AG04450 (cell line): ENCODE data around the gene FAAP20. TPM values are rescaled to one million over a fixed set of nuclear protein-coding genes. Genes with fewer than 3 reads are reported as not detected.

Source experiments
- CTCF ChIA-PET: fragments of 300-600, 350-600 bp; formaldehyde crosslinking; extraction: SDS; loops from one replicate; lab custom pipeline; 2022; ENCODE audit warnings: antibody characterized with exemption, inconsistent platforms; lab: Charles Lee
- POLR2A ChIA-PET: fragments of 350-600 bp; formaldehyde crosslinking; extraction: SDS; loops from one replicate; lab custom pipeline; 2021; ENCODE audit warnings: antibody characterized with exemption, inconsistent platforms; lab: Yijun Ruan, JAX
- DNase-seq: peaks from one replicate; pipeline ENCODE4 v3.0.0-alpha.2; 2011; ENCODE audit warnings: low read depth, low spot score
- H3K27ac ChIP-seq: one replicate; pipeline ENCODE4 v1.5.1; 2012; ENCODE audit warnings: low read depth, low read length, control low read depth
- H3K27me3 ChIP-seq: one replicate; pipeline ENCODE4 v1.6.0; 2012; ENCODE audit warnings: low read length; ENCODE audit not compliant: control insufficient read depth, insufficient read depth
- H3K4me3 ChIP-seq: 2 replicates; pipeline ENCODE4 v1.5.1; 2011; ENCODE audit warnings: mild to moderate bottlenecking, low read depth, low read length, control low read depth
- H3K9me3 ChIP-seq: 2 replicates; pipeline ENCODE4 v1.5.1; 2012; ENCODE audit warnings: low read length; ENCODE audit not compliant: control insufficient read depth, insufficient read depth
- polyA plus RNA-seq: library from polyadenylated mRNA; depleted of rRNA; stranded (reverse); fragments of >200 nt; gene quantifications from 2 replicates; pipeline ENCODE4 v1.2.3, GENCODE V29; 2011
- TF ChIP-seq, protein P1 (sequence below): IDR thresholded peaks from 2 replicates; pipeline ENCODE4 v1.5.1; 2011; ENCODE audit warnings: low read depth, low read length, control low read depth, inconsistent platforms

The FAAP20 gene
- polyA plus RNA-seq, 1 experiment = 9.7 TPM

DNA sequence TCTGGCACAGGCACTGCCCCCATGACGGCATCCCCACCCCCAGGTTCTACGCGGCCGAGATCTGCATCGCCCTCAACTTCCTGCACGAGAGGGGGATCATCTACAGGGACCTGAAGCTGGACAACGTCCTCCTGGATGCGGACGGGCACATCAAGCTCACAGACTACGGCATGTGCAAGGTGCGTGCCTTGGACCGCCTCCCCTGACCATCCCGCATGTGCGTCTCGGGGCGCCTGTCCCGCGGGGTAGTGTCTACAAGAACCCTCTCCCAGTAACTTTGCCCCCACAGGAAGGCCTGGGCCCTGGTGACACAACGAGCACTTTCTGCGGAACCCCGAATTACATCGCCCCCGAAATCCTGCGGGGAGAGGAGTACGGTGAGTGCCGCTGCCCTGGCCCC lies 22.6 kb downstream of the FAAP20 start:
- DNase-seq = no peak
- ChIA-PET POLR2A (no interaction called here), CTCF (interaction anchor here (0.6 to 1.7 kb wide), 3 partner anchors 39 to 270 kb away, joined by 4 to 7 read pairs (median 4); no protein-coding TSS in a partner anchor)
- Histone ChIP-seq H3K9me3 (no peaks in the 10 kb centered on the region; the same call in 1 of the 2 replicates), H3K27me3 (no peaks in the 10 kb centered on the region), H3K4me3 (no peak overlapping the region), H3K27ac (no peak overlapping the region)
- TF ChIP-seq, protein P1, sequence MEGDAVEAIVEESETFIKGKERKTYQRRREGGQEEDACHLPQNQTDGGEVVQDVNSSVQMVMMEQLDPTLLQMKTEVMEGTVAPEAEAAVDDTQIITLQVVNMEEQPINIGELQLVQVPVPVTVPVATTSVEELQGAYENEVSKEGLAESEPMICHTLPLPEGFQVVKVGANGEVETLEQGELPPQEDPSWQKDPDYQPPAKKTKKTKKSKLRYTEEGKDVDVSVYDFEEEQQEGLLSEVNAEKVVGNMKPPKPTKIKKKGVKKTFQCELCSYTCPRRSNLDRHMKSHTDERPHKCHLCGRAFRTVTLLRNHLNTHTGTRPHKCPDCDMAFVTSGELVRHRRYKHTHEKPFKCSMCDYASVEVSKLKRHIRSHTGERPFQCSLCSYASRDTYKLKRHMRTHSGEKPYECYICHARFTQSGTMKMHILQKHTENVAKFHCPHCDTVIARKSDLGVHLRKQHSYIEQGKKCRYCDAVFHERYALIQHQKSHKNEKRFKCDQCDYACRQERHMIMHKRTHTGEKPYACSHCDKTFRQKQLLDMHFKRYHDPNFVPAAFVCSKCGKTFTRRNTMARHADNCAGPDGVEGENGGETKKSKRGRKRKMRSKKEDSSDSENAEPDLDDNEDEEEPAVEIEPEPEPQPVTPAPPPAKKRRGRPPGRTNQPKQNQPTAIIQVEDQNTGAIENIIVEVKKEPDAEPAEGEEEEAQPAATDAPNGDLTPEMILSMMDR = no peak

DNA sequence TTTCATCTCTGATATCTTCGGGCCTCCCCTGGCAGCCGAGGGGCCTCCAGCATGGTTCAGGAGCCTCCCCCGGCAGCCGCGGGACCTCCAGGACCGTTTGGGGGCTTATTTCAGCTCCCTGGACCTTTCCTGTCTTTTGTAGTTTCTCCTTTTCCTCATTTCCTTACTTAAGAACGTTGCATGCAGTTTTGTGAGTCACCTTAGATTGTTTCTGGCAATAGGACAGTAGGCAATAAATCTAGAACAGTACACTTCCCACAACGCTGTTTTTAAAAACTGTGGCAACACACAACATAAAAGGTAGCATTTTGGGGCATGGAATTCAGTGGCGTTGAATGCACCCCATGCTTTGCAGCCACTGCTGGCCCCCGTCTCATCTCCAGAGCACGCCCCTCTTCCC lies 24.4 kb downstream of the FAAP20 start:
- TF ChIP-seq, protein P1 = no peak
- peaks cover 2% of the 10 kb centered on the region; the same call in 1 of the 2 replicates for H3K9me3 ChIP-seq
- H3K27ac ChIP-seq = no peak overlapping the region
- CTCF ChIA-PET = no interaction called here
- POLR2A ChIA-PET = no interaction called here
- H3K27me3 ChIP-seq = peaks cover 5% of the 10 kb centered on the region
- DNase-seq = no peak
- no peak overlapping the region for H3K4me3 ChIP-seq

DNA sequence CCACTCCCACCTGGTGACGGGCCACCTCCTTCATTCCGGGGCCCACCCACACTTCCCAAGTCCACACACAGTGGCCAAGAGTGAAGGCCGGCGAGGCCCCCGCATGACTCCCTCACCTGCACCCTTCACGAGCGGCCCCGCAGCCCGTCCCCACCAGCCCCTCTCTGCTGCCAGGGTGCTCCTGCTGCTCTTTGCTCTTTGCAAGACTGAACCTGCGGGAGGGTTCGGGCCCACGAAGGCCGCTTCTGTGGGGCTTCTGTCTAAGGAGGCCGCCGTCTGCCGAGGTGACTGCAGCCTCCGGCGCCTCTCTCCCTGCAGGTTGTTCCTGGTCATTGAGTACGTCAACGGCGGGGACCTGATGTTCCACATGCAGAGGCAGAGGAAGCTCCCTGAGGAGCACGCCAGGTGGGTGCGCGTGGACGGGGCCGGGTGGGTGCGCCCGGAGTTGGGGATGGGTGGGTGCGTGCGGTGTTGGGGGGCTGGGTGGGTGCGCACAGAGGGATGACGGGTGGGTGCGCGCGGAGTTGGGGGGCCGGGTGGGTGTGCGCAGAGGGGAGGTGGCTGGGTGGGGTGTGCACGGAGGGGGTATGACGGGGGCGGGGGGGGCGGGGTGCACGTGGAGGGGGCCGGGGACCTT lies 25.3 kb downstream of the FAAP20 start:
- H3K27me3 ChIP-seq = peaks cover 5% of the 10 kb centered on the region
- POLR2A ChIA-PET = no interaction called here
- no peak for DNase-seq
- CTCF ChIA-PET = no interaction called here
- TF ChIP-seq, protein P1 = no peak
- H3K27ac ChIP-seq = no peak overlapping the region
- H3K9me3 ChIP-seq = peaks cover 10% of the 10 kb centered on the region; the same call in 1 of the 2 replicates
- no peak overlapping the region for H3K4me3 ChIP-seq

DNA sequence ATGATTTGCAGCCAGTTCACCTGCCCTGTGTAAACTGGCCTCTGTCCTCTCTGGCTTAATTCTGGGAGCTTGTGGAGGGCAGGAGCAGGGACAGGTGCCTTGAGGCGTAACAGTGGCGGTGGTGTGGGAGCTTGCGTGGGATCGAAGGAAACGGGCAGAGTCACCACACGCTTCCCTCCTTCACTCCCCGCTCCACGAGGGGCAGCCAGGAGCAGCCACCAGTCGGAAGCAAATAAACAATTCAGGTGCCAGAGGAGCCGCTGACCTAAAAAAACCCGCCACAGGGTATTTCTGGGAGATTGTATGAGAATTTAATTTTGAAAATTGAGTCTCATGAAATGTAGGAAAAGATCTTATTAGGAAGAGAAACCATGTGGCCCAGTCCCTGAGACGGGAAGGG lies 26.0 kb downstream of the FAAP20 start:
- Histone ChIP-seq H3K9me3 (peaks cover 12% of the 10 kb centered on the region; the same call in 1 of the 2 replicates), H3K27me3 (peaks cover 5% of the 10 kb centered on the region), H3K4me3 (no peak overlapping the region), H3K27ac (no peak overlapping the region)
- POLR2A ChIA-PET = no interaction called here
- no peak for DNase-seq
- TF ChIP-seq, protein P1 = no peak
- CTCF ChIA-PET = interaction anchor here (1.2 kb wide), 1 partner anchor 28 kb away, joined by 3 read pairs; no protein-coding TSS in a partner anchor

DNA sequence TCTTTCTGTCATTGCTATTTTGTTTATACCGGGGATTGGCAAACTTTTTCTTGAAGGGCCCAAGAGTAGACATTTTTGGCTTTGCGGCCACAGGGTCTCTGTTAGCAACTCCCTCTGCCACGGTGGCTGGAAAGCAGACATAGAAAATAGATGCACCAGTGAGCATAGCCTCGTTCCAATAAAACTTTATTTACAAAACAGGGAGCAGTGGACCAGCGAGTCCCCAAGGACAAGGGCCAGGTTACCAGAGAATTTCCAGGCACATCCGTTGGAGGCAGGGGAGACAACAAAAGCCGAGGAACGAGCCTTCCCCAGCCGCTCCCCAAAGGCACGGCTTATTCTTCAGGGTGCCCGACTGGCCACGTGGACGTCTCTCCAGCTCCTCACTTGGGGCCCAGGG lies 26.5 kb downstream of the FAAP20 start:
- ChIA-PET CTCF (interaction anchor here (1.2 kb wide), 1 partner anchor 28 kb away, joined by 3 read pairs; no protein-coding TSS in a partner anchor), POLR2A (no interaction called here)
- no peak for DNase-seq
- peaks cover 16% of the 10 kb centered on the region; the same call in 1 of the 2 replicates for H3K9me3 ChIP-seq
- peaks cover 5% of the 10 kb centered on the region for H3K27me3 ChIP-seq
- no peak overlapping the region for H3K4me3 ChIP-seq
- TF ChIP-seq, protein P1 = no peak
- H3K27ac ChIP-seq = no peak overlapping the region
